ENCODE measurements around the gene SPATA2. TPM values are rescaled to one million over a fixed set of nuclear protein-coding genes. Genes with fewer than 3 reads are reported as not detected.

SPATA2 gene
- total RNA-seq, 1 experiment from 2014 or later: 29.0 TPM

DNA sequence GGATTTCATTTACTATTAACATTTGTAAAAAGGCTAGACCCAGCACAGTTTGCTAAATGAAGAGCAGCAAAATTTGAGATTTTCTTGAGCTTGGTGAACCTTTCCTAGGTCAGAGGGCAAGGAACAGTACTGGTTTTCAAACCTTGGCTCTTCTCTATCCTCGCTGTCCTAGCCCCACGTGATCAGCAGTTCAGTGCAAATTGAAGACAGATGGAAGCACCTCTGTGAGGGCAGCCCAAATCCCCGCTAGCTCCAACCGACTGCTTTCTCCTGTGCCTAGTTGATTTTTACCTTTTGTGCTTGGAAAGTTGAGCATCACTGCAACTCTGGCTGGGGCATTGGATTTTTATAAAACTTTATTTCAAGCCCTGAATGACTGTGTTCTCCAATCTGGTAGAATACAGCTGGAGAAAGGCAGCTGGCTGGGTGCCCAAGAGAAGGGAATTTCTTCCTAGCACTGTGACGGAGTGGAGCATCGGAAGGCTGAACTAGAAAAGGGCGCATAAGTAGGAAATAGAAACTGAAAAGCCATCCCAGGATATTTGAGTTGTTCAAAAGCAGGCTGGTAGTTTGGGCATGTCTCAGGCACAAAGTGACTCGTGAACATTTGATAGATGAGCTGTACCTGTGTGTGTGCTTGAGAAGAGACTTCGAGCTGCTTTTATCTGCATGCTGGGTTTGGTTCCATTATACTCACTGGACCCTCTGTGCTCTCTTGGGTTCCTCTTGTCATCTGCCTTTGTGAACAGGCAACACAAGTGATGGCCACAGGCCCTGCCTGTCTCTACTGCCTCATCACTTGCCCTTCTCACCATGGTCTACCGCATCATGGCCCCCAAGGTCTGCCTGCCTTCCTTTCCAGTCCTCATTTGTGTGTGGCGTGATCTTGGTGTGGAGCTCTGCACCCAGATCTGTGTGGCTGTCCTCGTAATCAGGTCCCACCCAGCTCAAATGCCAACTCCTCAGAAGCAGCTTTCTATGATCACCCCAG lies 23.1 kb upstream of the SPATA2 start:
- Mint-ChIP-seq H3K4me1 (ENCODE audit: low read depth, unreplicated experiment) (peaks cover 43% of the 10 kb centered on the region), H3K9me3 (ENCODE audit: unreplicated experiment) (no peaks in the 10 kb centered on the region), H3K4me3 (ENCODE audit: unreplicated experiment) (peak overlapping the region; percentile 93), H3K27me3 (ENCODE audit: insufficient read depth, unreplicated experiment) (no peaks in the 10 kb centered on the region), H3K36me3 (ENCODE audit: insufficient read depth, unreplicated experiment) (peaks cover 67% of the 10 kb centered on the region), H3K27ac (ENCODE audit: unreplicated experiment) (peak overlapping the region; percentile 91)
- ChIA-PET CTCF (interaction anchor here (0.6 to 3.7 kb wide), 9 partner anchors 9 to 650 kb away, joined by 3 to 33 read pairs (median 4); partner anchors contain the start of genes SNAI1 and SPATA2), POLR2A (interaction anchor here (0.5 to 4.4 kb wide), 4 partner anchors 22 to 832 kb away, joined by 3 to 123 read pairs (median 5); partner anchors contain the start of gene SPATA2)
- TF ChIP-seq, protein P1, sequence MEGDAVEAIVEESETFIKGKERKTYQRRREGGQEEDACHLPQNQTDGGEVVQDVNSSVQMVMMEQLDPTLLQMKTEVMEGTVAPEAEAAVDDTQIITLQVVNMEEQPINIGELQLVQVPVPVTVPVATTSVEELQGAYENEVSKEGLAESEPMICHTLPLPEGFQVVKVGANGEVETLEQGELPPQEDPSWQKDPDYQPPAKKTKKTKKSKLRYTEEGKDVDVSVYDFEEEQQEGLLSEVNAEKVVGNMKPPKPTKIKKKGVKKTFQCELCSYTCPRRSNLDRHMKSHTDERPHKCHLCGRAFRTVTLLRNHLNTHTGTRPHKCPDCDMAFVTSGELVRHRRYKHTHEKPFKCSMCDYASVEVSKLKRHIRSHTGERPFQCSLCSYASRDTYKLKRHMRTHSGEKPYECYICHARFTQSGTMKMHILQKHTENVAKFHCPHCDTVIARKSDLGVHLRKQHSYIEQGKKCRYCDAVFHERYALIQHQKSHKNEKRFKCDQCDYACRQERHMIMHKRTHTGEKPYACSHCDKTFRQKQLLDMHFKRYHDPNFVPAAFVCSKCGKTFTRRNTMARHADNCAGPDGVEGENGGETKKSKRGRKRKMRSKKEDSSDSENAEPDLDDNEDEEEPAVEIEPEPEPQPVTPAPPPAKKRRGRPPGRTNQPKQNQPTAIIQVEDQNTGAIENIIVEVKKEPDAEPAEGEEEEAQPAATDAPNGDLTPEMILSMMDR (IDR thresholded peaks at IDR 0.05; ENCODE audit: insufficient read depth in 1 of 2, low read depth in 1 of 2, low read length in 1 of 2, severe bottlenecking in 1 of 2, unreplicated experiment in 1 of 2): no peak
- no peak for DNase-seq
- intact Hi-C loops (cut with micrococcal nuclease; ENCODE audit: unreplicated experiment): no loop called here
- no TSS peak for BruUV-seq (replicated peaks)
- peaks cover 7% of the 10 kb centered on the region; the same call in 1 of the 2 replicates for H3K36me3 ChIP-seq (ENCODE audit: control insufficient read depth, insufficient read depth, low read length)
- H3K9me3 ChIP-seq: no peaks in the 10 kb centered on the region
- H3K4me3 ChIP-seq (ENCODE audit: low read depth, low read length): peak overlapping the region; percentile 87; the same call in 1 of the 2 replicates
- H3K4me1 ChIP-seq: peaks cover 51% of the 10 kb centered on the region
- H3K27me3 ChIP-seq (replicated peaks; ENCODE audit: control insufficient read depth, insufficient read depth, low read length): no peaks in the 10 kb centered on the region

- H3K27me3 ChIP-seq (replicated peaks; ENCODE audit: control insufficient read depth, insufficient read depth, low read length): no peaks in the 10 kb centered on the region
- H3K4me1 Mint-ChIP-seq (ENCODE audit: low read depth, unreplicated experiment): peaks cover 43% of the 10 kb centered on the region
- H3K9me3 Mint-ChIP-seq (ENCODE audit: unreplicated experiment): no peaks in the 10 kb centered on the region
- H3K4me1 ChIP-seq: peaks cover 41% of the 10 kb centered on the region
- ChIA-PET CTCF (interaction anchor here (0.8 to 3.7 kb wide), 9 partner anchors 8 to 651 kb away, joined by 3 to 33 read pairs (median 7); partner anchors contain the start of genes SNAI1 and SPATA2), POLR2A (interaction anchor here (1.1 to 4.4 kb wide), 6 partner anchors 10 to 178 kb away, joined by 3 to 123 read pairs (median 6); partner anchors contain the start of gene SPATA2)
- intact Hi-C loops (cut with micrococcal nuclease; ENCODE audit: unreplicated experiment): loop anchor here (2.0 kb wide), 1 partner anchor 40 kb away; no protein-coding TSS in a partner anchor
- peak overlapping the region; percentile 87 for H3K4me3 ChIP-seq (ENCODE audit: low read depth, low read length)
- no peaks in the 10 kb centered on the region for H3K27me3 Mint-ChIP-seq (ENCODE audit: insufficient read depth, unreplicated experiment)
- BruUV-seq (replicated peaks): TSS peak; percentile 94
- peak overlapping the region; percentile 91 for H3K27ac Mint-ChIP-seq (ENCODE audit: unreplicated experiment)
- TF ChIP-seq, protein P1 (IDR thresholded peaks at IDR 0.05; ENCODE audit: insufficient read depth in 1 of 2, low read depth in 1 of 2, low read length in 1 of 2, severe bottlenecking in 1 of 2, unreplicated experiment in 1 of 2): no peak
- H3K9me3 ChIP-seq: no peaks in the 10 kb centered on the region
- peak overlapping the region; percentile 93 for H3K4me3 Mint-ChIP-seq (ENCODE audit: unreplicated experiment)
- peaks cover 6% of the 10 kb centered on the region; the same call in 1 of the 2 replicates for H3K36me3 ChIP-seq (ENCODE audit: control insufficient read depth, insufficient read depth, low read length)
- DNase-seq: peak in 1 of 2 experiments; percentile 55
- peaks cover 55% of the 10 kb centered on the region for H3K36me3 Mint-ChIP-seq (ENCODE audit: insufficient read depth, unreplicated experiment)
Measured at GRCh38 chr20:49937027-49937929, 21.9 kb upstream of the SPATA2 start.

All from Caco-2 (cell line).